ENCODE data around the gene RAB7A. TPM values are rescaled to one million over a fixed set of nuclear protein-coding genes. Genes with fewer than 3 reads are reported as not detected.

The RAB7A gene
- total and polyA plus RNA-seq, 2 of the 13 experiments (the other 11 are each of a cell fraction or from before 2014, with no cell fraction given) = 26.5 to 182 TPM

GRCh38 chr3:128726023-128727016 is at the start of gene RAB7A (continued):
- TF ChIP-seq ZNF83 (CRISPR knock-in tag; IDR thresholded peaks at IDR 0.05; ENCODE audit: borderline replicate concordance) = no peak
- 0 out of 2 replicates have a peak, but pooled peaks have one; percentile 43 for TF ChIP-seq AKAP8 (CRISPR knock-in tag; IDR thresholded peaks at IDR 0.05)
- TF ChIP-seq SNAPC2 (CRISPR knock-in tag; IDR thresholded peaks at IDR 0.05) = no peak
- TF ChIP-seq MTF1 (CRISPR knock-in tag; IDR thresholded peaks at IDR 0.05) = 0 out of 2 replicates have a peak, but pooled peaks have one; percentile 45
- no peak for TF ChIP-seq ZNF318 (CRISPR knock-in tag; IDR thresholded peaks at IDR 0.05)
- TF ChIP-seq ZNF775 (CRISPR knock-in tag; IDR thresholded peaks at IDR 0.05; ENCODE audit: borderline replicate concordance) = no peak
- peak; percentile 25; the same call in 1 of the 2 replicates for TF ChIP-seq ZNF431 (CRISPR knock-in tag; IDR thresholded peaks at IDR 0.05; ENCODE audit: borderline replicate concordance, low read depth)
- TF ChIP-seq ZNF329 (CRISPR knock-in tag; IDR thresholded peaks at IDR 0.05; ENCODE audit: low read depth) = 0 out of 2 replicates have a peak, but pooled peaks have one; percentile 75
- TF ChIP-seq ATF7 (IDR thresholded peaks at IDR 0.05) = 0 out of 2 replicates have a peak, but pooled peaks have one; percentile 24
- TF ChIP-seq ATF7 (CRISPR knock-in tag; IDR thresholded peaks at IDR 0.05) = no peak
- TF ChIP-seq TOE1 (CRISPR knock-in tag; IDR thresholded peaks at IDR 0.05) = no peak
- peak; percentile 75 for TF ChIP-seq CHD2 (IDR thresholded peaks at IDR 0.05; ENCODE audit: low read depth, low read length)
- peak; percentile 15; the same call in 1 of the 2 replicates for TF ChIP-seq ZC3H13 (CRISPR knock-in tag; IDR thresholded peaks at IDR 0.05)
- peak; percentile 77; the same call in 1 of the 2 replicates for TF ChIP-seq MEIS1 (CRISPR knock-in tag; IDR thresholded peaks at IDR 0.05; ENCODE audit: borderline replicate concordance)
- 0 out of 2 replicates have a peak, but pooled peaks have one; percentile 38 for TF ChIP-seq ZNF343 (CRISPR knock-in tag; IDR thresholded peaks at IDR 0.05)
- 0 out of 2 replicates have a peak, but pooled peaks have one; percentile 42 for TF ChIP-seq ZNF337 (CRISPR knock-in tag; IDR thresholded peaks at IDR 0.05; ENCODE audit: borderline replicate concordance, low read depth)
- no peak for TF ChIP-seq NFIB (CRISPR knock-in tag; IDR thresholded peaks at IDR 0.05; ENCODE audit: borderline replicate concordance)
- TF ChIP-seq RNF2 (conservative IDR thresholded peaks at IDR 0.05; ENCODE audit: low read depth) = 0 out of 2 replicates have a peak, but pooled peaks have one; percentile 20
- 0 out of 2 replicates have a peak, but pooled peaks have one; percentile 53 for TF ChIP-seq TP53 (CRISPR knock-in tag; conservative IDR thresholded peaks at IDR 0.05)
- TF ChIP-seq PHF5A (CRISPR knock-in tag; IDR thresholded peaks at IDR 0.05; ENCODE audit: low read depth, unreplicated experiment) = peak; percentile 59
